Measurements from ENCODE around the gene DENND1B.

DENND1B gene

DNA sequence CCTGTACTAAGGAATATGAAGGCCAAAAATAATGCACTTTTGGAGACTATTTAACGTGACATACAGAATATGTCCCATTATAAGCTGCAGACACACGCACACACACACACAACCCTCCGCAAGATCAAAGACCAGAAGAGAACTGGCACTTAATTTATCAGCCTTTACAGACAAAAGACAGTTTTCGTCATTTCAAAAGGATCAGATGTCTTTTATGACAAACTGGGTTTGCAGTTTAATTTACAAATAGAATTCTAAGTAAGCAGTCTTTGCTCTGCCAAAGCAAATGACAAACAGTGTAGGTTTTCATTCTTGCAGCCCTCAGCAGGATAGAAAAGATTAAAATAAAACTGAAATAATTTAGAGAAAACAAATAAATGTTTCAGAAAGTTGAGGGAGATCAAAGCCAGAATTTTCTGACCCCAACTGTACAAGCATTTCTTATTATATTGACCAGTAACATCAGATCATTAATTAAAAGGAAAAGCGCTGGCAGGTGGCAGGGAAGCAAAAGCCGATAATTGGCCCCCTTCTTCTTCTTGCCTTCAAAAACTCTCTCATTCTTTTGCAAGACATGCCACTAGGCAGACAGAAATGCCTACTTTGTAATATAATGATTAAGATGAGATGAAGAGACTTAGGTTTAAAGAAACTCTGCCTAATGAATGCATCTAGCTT is 169.0 kb downstream of the DENND1B start:
- Histone ChIP-seq H3K9ac (no peak overlapping the region), H3K4me2 (no peak overlapping the region), H3K79me2 (ENCODE audit: insufficient read depth, low read depth) (no peaks in the 10 kb centered on the region), H3K36me3 (ENCODE audit: insufficient read depth) (no peaks in the 10 kb centered on the region; the same call in 1 of the 2 replicates), H3K4me3 (IDR thresholded peaks at IDR 0.05; ENCODE audit: insufficient read depth, low read depth, low read length) (no peak overlapping the region), H3K27me3 (ENCODE audit: insufficient read depth, low read depth) (no peaks in the 10 kb centered on the region), H3K4me1 (ENCODE audit: low read depth, poor library complexity, severe bottlenecking) (no peaks in the 10 kb centered on the region), H2AFZ (ENCODE audit: low read depth) (no peak overlapping the region), H3K27ac (no peak overlapping the region), H4K20me1 (ENCODE audit: insufficient read depth) (no peaks in the 10 kb centered on the region)
- TF ChIP-seq, protein P1, sequence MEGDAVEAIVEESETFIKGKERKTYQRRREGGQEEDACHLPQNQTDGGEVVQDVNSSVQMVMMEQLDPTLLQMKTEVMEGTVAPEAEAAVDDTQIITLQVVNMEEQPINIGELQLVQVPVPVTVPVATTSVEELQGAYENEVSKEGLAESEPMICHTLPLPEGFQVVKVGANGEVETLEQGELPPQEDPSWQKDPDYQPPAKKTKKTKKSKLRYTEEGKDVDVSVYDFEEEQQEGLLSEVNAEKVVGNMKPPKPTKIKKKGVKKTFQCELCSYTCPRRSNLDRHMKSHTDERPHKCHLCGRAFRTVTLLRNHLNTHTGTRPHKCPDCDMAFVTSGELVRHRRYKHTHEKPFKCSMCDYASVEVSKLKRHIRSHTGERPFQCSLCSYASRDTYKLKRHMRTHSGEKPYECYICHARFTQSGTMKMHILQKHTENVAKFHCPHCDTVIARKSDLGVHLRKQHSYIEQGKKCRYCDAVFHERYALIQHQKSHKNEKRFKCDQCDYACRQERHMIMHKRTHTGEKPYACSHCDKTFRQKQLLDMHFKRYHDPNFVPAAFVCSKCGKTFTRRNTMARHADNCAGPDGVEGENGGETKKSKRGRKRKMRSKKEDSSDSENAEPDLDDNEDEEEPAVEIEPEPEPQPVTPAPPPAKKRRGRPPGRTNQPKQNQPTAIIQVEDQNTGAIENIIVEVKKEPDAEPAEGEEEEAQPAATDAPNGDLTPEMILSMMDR (conservative IDR thresholded peaks at IDR 0.05; ENCODE audit: low read depth, low read length) = no peak

DNA sequence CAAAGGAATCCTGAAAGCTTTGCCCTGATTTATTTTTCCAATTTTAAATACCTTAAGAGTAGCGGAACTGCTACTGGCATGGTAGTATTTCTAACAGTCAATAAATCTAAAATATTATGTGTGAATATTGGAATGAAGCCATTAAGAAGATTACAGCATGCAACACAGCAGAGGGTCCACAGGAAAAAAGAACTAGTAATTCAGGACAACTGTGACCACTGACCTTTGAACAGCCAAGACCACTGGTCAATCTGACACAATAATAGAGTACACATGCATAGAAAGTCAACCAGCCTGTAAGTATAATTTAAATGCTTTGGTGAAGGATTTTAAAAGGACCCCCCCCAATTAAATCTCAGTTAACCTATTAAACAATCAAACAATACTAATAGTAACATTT is 171.0 kb downstream of the DENND1B start:
- H2AFZ ChIP-seq (ENCODE audit: low read depth) = no peak overlapping the region
- TF ChIP-seq, protein P1 (conservative IDR thresholded peaks at IDR 0.05; ENCODE audit: low read depth, low read length) = no peak
- H3K27me3 ChIP-seq (ENCODE audit: insufficient read depth, low read depth) = no peaks in the 10 kb centered on the region
- H3K27ac ChIP-seq = no peak overlapping the region
- no peaks in the 10 kb centered on the region for H3K4me1 ChIP-seq (ENCODE audit: low read depth, poor library complexity, severe bottlenecking)
- no peak overlapping the region for H3K4me3 ChIP-seq (IDR thresholded peaks at IDR 0.05; ENCODE audit: insufficient read depth, low read depth, low read length)
- H3K9ac ChIP-seq = no peak overlapping the region
- H3K79me2 ChIP-seq (ENCODE audit: insufficient read depth, low read depth) = no peaks in the 10 kb centered on the region
- H4K20me1 ChIP-seq (ENCODE audit: insufficient read depth) = no peaks in the 10 kb centered on the region
- no peaks in the 10 kb centered on the region; the same call in 1 of the 2 replicates for H3K36me3 ChIP-seq (ENCODE audit: insufficient read depth)
- no peak overlapping the region for H3K4me2 ChIP-seq

GRCh38 chr1:197600751-197601150 is 174.5 kb downstream of the DENND1B start:
- Histone ChIP-seq H2AFZ (ENCODE audit: low read depth) (no peak overlapping the region), H3K4me1 (ENCODE audit: low read depth, poor library complexity, severe bottlenecking) (peaks cover 1% of the 10 kb centered on the region), H3K4me2 (no peak overlapping the region), H3K4me3 (IDR thresholded peaks at IDR 0.05; ENCODE audit: insufficient read depth, low read depth, low read length) (no peak overlapping the region), H4K20me1 (ENCODE audit: insufficient read depth) (no peaks in the 10 kb centered on the region), H3K27me3 (ENCODE audit: insufficient read depth, low read depth) (no peaks in the 10 kb centered on the region), H3K9ac (no peak overlapping the region), H3K27ac (no peak overlapping the region), H3K79me2 (ENCODE audit: insufficient read depth, low read depth) (no peaks in the 10 kb centered on the region), H3K36me3 (ENCODE audit: insufficient read depth) (no peaks in the 10 kb centered on the region; the same call in 1 of the 2 replicates)
- TF ChIP-seq, protein P1 (conservative IDR thresholded peaks at IDR 0.05; ENCODE audit: low read depth, low read length) = no peak

- H3K36me3 ChIP-seq (ENCODE audit: insufficient read depth) = no peaks in the 10 kb centered on the region; the same call in 1 of the 2 replicates
- no peak overlapping the region for H3K4me3 ChIP-seq (IDR thresholded peaks at IDR 0.05; ENCODE audit: insufficient read depth, low read depth, low read length)
- no peak overlapping the region for H3K27ac ChIP-seq
- H4K20me1 ChIP-seq (ENCODE audit: insufficient read depth) = no peaks in the 10 kb centered on the region
- no peak overlapping the region for H3K9ac ChIP-seq
- TF ChIP-seq, protein P1 (conservative IDR thresholded peaks at IDR 0.05; ENCODE audit: low read depth, low read length) = no peak
- H3K4me2 ChIP-seq = no peak overlapping the region
- H2AFZ ChIP-seq (ENCODE audit: low read depth) = no peak overlapping the region
- H3K27me3 ChIP-seq (ENCODE audit: insufficient read depth, low read depth) = no peaks in the 10 kb centered on the region
- H3K79me2 ChIP-seq (ENCODE audit: insufficient read depth, low read depth) = no peaks in the 10 kb centered on the region
- H3K4me1 ChIP-seq (ENCODE audit: low read depth, poor library complexity, severe bottlenecking) = peaks cover 6% of the 10 kb centered on the region
Measured at GRCh38 chr1:197599789-197600188, 175.5 kb downstream of the DENND1B start.
